Activated naive CD4-positive, alpha-beta T cell treated with Interleukin-2 at 50 U/mL for 16 hours (primary cell): Measurements from ENCODE around the gene FAM170B.

Experiments used
- DNase-seq: peaks from one replicate; pipeline ENCODE4 v3.0.0-alpha.2; 2020

FAM170B gene

DNA sequence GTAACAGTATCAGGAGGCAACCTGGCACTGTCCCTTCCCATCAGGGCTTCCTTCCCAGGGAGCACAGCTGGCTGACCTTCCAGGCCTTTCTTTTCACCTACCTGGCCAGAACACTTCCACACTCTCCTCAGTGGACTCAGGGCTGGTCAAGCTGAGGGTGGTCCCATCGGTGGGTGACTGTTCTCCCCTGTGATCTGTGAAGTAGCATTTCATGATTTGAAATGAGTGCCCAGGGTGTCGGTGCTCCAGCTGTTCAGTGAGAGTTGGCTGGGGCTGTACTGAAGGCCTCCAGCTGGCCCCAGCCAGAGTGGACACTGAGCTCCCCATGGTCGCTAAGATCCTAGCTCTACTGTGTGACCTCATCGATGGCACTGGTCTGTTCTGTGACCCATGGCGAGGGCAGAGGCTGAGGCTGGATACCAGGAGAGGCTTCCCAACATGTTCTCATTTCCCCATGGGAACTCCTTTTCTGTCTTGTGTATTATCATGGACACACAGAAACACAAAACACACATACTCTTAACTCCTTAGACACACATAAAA is at the start of gene FAM170B:
Gene FAM170B (minus strand): TSS at position 316 of the 543 bp plus-strand sequence. CDS start 103 bp downstream, at position 213.
- DNase-seq, result no peak

DNA sequence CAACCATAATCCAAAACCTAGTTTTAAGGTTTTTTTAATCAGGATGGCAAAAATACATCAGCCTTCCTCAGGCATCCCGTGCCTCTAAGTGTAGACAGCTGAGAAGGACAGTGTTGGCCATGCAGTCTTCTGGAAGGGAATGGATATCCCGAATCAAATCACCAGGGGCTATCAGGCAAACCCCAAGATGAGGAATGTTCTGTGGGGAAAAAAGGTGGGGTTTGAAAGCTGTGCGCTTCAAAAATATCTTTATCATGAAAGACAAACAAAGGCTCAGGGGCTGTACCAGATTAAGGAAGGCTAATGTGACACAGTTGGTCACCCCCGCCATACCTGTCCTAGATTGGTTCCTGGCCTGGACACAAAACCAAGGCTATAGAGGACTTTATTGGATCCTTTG is 49.0 kb upstream of the FAM170B start:
- no peak for DNase-seq

DNA sequence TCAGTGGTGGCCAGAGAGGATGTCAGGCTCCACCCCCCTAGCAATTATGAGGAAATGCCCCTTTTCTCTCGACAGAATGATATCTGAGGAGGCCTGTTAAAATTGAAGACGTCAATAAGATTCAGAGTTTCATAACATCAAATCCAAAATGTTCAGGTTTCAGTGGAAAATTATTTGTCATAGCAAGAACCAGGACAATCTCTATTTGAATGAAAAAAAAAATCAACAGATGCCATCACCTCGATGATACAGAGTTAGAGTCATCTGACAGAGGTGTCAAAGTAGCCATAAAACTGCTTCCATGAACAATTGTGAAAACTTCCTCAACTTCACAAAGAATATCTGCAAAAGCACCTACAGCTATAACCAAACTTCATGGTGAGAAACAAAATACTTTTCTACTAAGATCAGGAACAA is 46.6 kb upstream of the FAM170B start:
- no peak for DNase-seq

DNA sequence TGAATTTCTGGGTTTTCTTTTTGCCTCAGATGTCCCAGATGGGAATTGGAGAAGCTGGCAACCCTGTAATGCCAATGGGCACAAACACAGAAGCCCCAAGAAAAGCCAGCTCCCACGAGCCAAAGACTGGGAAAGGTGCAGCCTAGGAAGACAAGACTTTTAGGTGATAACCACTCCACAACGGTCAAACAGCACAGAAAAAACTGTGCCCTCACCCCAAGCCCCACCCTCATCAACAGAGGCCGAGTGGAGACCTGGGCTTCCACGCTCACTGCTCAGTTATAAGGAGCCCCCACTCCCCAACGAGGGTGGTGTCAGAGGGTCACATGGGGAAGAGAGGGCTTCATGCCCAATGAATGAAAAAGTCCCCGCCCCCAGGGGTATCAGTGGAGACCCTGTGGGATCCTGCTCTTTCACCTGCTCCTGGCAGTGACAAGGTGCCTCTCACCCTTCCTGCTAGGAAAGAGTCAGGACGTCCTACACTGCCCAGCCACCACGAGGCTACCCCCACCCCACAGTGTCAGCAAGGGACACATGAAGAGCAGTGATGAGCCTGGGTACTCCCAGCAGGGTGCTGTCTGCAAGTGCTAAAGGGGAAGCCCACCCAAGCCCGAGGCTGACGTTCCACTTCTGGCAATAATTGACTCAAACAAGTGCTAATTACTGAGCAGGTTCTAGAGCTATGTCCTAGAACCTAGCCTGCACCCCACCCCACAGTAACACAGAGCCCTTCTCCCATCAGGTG is 46.0 kb upstream of the FAM170B start:
- peak; percentile 54 for DNase-seq

DNA sequence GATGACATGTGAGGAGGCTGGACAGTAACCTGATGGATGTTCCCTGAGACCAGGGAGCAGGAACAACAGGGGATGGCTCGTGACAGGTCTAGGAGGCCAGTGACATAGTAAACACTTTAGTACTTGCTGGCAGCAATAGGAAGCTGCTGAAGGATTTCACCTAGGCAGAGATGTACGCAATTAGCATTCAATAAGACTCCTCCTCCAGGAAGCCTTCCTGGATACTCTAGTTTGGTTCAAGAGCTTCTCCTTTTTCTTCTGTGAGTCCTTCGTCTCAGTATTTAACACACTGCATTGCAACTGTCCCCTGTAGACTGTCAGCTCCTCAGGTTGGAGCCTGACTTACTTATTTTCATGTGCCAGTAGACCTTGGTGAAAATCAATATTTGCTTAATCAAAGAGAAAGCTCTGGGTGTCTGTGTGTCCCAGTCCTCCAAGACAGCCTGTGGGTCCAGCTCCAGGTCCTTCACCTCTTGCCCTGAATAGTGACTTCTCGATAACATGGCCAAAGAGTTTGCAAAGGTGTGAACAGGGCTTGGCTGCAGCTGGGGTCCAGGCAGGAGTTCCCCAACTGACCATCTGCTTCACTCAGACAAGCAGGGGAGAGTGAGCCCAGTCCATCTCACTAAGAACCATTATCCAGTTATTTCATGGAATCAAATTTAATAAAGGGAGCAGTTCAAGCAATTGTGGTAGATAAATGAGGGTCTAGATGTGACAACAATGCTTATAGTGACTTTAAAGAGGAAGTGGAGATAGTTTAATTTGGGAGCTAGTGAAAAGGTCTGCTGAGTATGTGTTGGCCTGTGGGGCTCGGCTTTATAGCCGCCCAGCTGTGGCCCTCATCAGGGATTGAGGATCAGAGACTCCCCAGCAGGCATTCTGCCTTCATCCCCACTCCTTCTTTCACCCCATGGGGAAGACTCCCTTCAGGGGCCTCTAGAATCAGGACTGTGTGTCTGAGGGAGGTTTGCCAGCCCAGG is 45.0 kb upstream of the FAM170B start:
- DNase-seq, result no peak

DNA sequence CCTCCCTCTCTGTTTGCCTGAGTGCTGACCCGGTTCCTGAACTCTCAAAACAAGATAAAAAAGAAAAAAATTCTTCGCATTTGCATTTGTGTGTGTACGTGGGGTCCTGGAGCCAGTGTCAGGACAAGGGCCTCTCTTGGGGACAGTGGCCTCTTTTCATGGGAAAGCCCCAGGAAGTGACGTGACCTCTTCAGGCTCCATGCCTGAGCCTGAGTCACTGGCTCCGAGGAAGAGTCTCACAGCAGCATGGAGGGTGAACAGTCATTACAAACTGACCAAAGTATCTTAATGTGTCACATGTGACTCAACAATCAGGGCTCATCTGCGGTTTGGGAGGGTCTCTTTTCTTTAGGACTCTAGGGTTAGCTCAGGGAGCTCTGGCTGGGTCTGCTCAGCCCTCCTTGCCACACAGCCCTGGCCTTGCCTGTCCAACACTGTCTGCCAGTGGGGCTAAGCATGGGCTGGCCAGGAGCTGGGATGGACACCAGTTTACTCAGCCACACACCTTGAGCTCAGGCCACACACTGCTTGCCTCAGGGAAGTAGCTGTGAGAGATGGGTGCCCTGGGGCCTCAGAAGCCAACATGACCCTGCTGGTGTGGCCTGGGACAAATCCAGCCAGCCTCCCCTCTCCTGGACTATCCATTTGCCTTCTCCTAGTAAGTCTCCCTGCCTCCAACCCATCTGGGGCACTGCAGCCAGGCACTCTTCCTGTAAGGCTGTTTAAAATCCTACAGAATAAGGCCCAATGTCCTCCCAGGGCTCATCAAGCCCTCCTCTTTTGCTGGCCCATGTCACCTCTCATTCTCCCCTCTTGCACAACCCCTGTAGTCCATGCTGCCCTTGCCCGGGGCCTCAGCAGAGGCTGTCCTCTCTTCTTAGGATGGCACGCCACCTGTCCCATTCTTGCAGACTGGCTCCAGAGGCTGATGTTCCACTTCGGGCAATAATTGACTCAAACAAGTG is 43.9 kb upstream of the FAM170B start:
- DNase-seq, result peak; percentile 82

DNA sequence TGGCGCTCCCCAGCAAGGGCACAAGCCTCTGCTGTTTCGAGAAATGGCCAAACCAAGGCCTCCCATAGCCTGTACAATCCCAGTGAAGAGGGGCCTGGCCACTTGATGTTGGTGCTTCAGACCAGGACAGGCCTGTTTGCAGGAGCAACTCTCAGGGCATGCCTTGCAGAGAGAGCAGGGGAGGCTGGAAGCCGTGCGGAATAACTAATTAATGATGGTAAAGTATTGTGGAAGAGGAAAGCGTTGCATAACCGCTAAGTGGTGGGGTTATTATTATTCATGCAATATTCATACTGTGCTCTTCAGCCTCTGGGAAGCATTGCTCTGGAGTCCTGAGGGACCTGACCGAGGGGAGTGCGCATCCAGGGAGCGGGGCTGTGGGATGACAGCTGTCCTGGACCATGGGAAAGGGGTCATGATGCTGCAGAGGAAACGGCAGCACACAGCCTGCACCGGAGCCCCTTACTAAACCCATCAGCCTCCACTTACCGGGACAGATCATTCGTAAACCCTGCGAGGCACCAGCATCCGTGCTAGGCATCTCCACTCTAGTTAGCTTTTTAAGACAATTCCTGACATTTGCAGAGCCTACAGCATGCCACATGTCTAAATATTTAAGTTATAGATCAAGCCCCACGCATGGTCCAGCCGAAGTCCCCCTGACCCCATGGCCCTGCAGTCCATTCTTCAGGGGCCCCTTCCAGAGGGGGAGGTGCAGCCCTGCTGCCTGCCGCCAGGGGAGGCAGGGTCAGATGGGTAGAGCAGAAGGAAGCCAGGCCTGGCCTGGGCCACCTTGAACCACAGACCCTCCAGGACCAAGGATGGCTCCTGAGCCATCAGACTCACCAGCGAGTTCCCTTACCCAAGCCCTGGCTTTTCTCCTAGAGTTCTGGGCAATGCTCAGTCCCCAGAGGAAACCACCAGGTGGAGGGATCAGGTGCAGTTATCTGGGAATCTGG is 42.8 kb upstream of the FAM170B start:
- no peak for DNase-seq

DNA sequence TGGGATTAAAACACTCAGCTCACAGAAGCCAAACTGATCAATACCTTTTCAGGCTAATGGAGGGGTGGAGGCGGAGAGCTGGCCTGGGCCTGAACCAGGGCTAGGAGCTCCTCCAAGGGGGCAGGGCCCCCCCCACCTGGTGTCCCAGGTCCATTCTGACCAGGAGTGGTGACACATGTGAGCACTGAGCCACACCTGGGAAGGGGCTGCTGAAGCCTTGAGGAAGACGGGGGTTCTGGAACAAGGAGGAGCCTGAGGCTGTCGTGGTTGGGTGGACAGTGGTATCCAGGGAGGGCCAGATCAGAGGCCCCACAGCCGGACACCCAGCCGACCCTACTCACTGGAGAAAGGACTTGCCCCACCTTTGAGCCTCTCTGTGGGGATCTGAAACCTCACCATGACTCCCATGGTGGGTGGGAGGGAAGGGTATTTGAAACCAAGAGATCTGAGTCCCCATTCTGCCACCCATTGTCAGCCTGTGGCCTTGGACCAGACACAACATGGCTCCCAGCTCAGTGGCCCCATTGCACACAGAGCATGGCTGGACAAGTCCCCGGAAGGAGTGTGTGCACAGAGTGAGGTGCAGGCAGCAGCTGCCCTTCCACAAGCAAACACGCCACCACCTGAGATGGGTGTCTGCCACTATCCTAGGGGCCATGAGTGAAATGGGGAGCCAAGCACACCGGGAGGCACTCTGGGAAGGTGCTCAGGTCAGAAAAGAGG is 41.9 kb upstream of the FAM170B start:
- no peak for DNase-seq

DNA sequence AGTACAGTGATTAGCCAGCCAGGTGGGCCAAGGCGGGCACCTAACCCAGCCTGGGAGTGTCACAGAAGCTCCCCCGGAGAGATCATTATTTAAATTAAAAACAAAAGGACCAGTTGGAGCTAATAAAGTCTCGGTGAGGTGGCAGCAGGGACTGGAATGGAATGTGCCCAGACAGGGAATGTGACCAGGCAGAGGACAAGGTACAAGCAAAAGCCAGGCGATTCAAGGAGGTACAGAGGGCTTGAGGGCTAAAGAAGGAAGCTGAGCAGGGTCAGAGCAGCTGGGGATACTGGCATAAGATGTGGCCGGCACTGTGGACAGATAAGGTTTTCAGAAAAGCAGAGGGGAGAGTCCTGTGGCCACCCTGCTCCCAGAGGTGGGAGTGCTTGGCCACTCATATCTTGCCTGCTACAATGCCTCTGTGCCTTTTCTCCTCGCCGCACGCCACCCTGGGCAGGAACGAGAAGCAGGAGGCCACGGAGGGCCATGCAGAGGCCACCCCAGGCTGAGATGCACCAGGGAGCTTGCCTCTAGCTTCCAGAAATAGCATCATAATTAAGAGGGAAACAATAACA is 41.2 kb upstream of the FAM170B start:
- DNase-seq, result no peak

DNA sequence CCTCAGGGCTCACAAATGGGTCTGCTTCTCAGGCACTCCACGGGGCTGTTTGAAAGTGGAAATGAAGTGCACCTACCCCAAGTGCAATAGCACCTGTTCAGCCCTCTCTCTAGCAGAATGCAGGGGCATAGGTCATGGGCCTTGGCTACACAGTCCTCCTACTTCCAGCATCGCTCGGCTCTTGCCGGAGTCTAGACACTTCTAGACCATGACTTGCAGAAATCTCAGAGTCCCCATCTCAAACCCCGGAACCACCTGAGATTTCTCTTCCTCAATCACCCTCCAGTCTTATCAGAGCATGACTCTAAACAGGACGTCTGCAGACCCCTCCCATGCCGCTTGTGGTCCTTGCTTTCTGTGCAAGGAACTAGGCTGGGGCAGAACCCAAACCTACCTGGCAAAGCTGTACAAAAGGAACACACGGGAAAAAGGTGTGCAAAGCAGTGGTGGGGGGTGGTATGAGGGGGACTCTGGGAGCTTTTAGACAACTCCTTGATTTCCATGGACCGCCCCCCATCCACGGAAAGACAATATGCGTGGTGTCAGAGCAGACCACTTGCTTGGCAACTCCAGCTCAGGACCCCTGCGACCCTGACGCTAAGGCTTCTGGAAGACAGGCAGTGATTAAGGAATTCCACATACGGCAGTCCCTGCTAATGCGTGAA is 40.6 kb upstream of the FAM170B start:
- DNase-seq, result no peak

DNA sequence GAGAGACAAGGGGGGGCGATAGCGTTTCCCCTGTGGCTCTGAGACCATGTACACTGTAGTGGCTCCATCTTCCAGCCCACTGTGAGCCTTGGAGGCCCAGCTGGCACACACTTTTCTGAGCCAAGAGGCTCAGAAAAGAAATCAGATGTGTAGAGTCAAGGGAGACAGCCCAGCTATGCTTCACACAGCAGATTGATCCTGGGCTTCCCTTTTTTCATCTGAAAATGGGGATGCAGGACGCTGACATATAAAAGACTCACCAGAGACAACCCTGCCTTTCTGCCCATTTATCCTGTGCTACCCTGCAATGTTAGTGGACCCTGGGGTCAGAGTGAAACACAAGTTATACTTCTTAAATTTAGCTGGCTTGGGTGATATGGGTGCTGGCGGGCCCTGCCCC is 40.0 kb upstream of the FAM170B start:
- DNase-seq, result no peak

DNA sequence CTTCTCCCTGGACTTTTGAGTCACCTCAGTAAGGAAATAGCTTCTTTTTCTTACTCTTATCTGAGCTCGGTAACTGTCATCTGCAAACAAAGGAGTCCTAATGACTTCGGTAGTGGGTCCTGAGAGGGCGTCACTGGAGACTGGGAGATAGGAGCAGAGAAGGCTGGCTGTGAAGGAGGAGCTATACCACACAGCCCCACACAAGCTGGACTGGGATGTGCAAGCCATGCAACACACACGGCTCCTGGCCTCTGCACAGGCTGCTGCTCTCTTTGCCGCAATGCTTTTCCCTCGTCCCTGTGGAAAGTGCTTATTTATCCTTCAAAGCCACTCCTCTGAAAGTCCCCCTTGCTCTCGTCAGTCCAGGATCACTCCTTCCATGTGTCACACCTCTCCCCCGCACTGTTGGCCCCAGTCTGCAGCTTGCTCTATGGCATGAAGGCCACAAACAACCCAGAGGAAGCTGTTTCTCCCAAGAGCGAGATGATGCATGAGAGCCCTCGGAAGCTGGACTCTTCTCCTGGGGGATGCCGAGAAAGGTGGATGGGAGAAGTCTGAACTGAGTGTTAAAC is 39.5 kb upstream of the FAM170B start:
- DNase-seq, result no peak

DNA sequence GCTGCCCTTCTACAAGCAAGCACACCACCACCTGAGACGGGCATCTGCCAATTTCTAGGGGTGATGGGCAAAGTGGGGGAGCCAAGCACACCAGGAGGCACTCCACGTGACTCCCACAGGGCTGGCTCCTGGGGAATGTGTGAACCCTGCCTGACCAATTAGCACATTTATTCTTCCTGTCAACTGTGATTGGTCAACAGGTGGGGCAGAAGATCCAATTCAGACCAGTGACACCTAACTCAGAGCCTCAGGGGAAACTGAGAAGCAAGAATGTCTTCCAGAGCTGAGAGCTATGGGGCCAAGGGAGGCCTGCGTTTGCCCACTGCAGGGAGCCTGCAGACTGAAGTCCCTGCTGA is 38.9 kb upstream of the FAM170B start:
- DNase-seq, result no peak

DNA sequence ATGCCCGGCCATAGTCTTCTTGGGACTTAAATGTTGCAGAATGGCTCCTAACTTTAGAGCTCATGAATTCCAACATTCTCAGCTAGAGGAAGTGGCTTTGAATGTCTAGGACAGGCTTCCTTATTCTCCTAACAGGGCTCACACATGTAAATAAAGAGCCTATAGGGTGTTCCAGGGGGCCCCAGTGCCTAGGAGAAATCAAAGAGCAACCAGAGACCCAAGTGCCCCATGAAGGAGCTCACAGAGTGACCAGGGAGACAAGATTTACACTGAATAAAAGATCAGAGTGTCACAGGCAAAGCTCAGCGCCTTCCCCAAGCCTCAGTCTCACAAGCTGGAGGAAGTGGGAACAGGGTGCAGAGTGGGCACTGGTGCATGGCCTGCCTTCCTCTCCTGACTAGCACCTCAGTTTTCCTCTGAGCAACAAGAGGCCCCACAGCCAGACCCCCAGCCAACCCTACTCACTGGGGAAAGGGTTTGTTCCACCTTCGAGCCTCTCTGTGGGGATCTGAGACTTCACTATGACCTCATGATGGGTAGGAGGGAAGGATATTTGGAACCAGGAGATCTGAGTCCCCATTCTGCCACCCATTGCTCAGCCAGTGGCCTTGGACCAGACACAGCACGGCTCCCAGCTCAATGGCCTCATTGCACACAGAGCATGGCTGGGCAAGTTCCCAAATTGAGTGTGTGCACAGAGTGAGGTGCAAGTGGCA is 38.4 kb upstream of the FAM170B start:
- DNase-seq, result no peak

DNA sequence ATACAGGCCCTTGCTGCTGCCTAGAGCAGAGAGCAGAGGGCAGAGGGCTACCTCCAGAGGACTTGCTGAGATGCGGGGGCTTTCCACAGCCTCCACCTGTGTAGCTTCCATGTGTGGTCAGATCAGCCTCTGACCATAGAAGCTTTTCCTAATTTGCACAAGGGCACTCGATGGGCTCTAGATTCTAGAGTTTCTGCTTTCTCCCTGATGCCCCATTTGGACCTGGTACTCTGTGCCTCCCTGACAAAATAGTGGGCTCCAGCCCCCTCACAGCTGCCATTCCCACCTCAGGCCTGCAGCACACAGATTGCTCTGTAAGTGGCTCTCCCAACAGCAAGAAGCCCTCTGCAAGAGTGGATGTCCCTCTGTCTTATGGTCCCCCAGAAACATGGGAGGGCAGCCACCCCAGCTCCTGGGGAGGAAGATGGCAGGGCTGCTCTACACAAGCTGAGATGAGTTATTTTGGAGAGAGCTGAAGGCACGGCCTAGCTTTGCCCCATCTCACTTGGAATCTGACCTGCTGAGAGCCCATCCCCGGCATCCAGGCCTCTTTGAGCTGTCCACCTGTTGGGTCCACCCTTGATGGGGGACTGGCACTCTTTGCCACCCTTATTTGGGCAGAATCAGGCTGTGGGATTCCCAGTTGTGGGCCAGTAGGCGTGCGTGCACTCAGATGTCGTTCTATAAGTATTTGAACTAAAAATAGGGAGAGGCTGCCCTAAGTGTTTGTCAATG is 37.7 kb upstream of the FAM170B start:
- no peak for DNase-seq

DNA sequence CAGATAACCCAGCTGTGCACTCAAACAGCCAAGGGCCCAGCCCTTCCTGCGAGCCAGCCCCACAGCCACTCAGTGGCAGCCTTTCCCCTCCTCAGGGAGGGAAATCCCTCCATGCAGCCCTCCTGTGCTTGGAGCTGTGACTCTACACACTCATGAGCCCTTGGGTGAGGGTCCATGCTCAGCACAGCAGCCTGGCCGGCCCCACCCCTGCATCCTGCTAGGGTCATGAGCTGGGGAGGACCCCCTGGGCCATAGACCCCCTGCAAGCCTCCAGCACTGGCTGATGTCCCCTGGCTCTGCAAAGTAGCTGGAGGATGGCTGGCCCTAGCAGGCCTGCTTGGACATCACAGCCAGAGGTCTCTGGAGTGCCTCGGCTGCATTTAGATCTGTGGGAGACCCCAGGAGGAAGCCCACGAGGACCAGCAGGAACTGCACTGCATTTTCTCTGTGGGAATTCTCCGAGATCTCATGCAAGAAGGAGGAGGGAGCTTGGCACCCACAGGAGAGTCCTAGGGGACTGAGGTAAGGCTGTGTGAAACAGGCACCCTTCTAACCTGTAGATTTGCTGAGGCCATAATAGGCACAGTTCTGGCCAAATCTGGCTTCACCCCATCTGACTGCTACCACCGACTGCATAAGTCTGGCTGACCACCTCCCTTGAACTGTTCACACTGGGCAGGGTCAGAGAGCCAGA is 37.0 kb upstream of the FAM170B start:
- no peak for DNase-seq

DNA sequence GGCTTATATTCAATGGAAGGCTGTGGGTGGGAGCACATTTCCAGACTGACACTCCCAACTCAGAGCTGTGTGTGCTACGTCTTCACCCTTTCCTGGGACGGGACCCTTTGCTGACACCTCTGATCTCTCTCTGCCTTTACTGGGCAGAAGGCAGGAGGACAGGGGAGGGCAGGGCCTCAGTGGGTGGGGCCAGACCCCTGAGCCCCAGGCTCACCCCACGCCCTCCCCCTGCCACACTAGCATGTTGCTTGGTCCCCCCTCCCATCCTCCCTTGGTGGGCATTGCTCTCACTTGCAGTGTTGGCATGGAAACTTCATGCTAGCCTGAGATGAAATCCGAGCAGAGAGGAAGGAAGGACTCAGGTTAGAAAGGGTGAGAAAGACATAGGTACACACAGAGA is 36.0 kb upstream of the FAM170B start:
- DNase-seq, result no peak
